Thyroid gland (tissue), 4 donors: ENCODE measurements around the gene FAM47A. TPM values are rescaled to one million over a fixed set of nuclear protein-coding genes. Genes with fewer than 3 reads are reported as not detected.

Experiments used
- DNase-seq, 2 donors: peaks; one replicate each; pipeline ENCODE4 v3.0.0-alpha.2; 2019
- H3K27ac ChIP-seq, 3 donors: fragments of 200-600 bp; sonication (generic); 1 replicate in 2 of 3; 2 replicates in 1 of 3; pipeline ENCODE4 v1.5.1; 2016 to 2019; ENCODE audit warnings: mild to moderate bottlenecking in 1 of 3, moderate library complexity in 1 of 3
- H3K27me3 ChIP-seq: fragments of 200-600 bp; sonication (generic); one replicate; pipeline ENCODE4 v1.5.1; 2019
- H3K36me3 ChIP-seq, 2 donors: fragments of 200-600 bp; sonication (generic); one replicate each; pipeline ENCODE4 v1.5.1; 2016 to 2019
- H3K4me1 ChIP-seq, 2 donors: fragments of 200-600 bp; sonication (generic); one replicate each; pipeline ENCODE4 v1.5.1; 2017 to 2019
- H3K4me3 ChIP-seq, 3 donors: fragments of 200-600 bp; sonication (generic); replicated peaks in 1 of 3; 1 replicate in 2 of 3; 2 replicates in 1 of 3; pipeline ENCODE4 v1.5.1; 2016; ENCODE audit warnings: mild to moderate bottlenecking in 1 of 3
- H3K9me3 ChIP-seq: fragments of 200-600 bp; sonication (generic); one replicate; pipeline ENCODE4 v1.5.1; 2017
- CTCF ChIP-seq, 6 experiments: fragments of 200-600 bp in 3 of 6; fragments of 450-650 bp in 3 of 6; sonication (generic) in 3 of 6; IDR thresholded peaks; one replicate each; pipeline ENCODE4 v1.5.1; 2016 to 2019; ENCODE audit warnings: antibody characterized with exemption in 6 of 6, mild to moderate bottlenecking in 2 of 6, inconsistent platforms in 1 of 6, moderate library complexity in 1 of 6
- POLR2A ChIP-seq, 2 donors: fragments of 450-650 bp; IDR thresholded peaks; one replicate each; pipeline ENCODE4 v1.6.1; 2017; ENCODE audit warnings: antibody characterized with exemption in 2 of 2, mild to moderate bottlenecking in 2 of 2, moderate library complexity in 1 of 2
- WGBS, 2 donors: methylation state at CpG; one replicate each; pipeline ENCODE4 v1.1.5; 2017; 5-methylcytosine and 5-hydroxymethylcytosine counted together
- intact Hi-C: fragments of 100-400 bp; cut with DNase I; formaldehyde crosslinking; loops from one replicate; pipeline ENCODE4 v1.15.1; 2023
- total RNA-seq, 4 donors: library from RNA; depleted of rRNA; stranded (reverse); fragments of >200 nt; gene quantifications; one replicate each; pipeline ENCODE4 v1.2.3, GENCODE V29; 2016

The FAM47A gene
- total RNA-seq, 4 donors from 2014 or later = 0.11 TPM; not detected in 3

- Histone ChIP-seq H3K27ac (no peak overlapping the region), H3K36me3 (no peaks in the 10 kb centered on the region), H3K27me3 (no peaks in the 10 kb centered on the region), H3K4me1 (no peaks in the 10 kb centered on the region), H3K9me3 (no peaks in the 10 kb centered on the region), H3K4me3 (no peak overlapping the region)
- WGBS, 2 donors = 95 to 100% methylated on average over 2 to 14 of the region's 41 CpGs
- TF ChIP-seq POLR2A (IDR thresholded peaks at IDR 0.05) = no peak
- TF ChIP-seq CTCF (IDR thresholded peaks at IDR 0.05) = no peak
- DNase-seq = no peak
- intact Hi-C loops = no loop called here
Observed at GRCh38 chrX:34130980-34131744, 952 bp downstream of the FAM47A start.

GRCh38 chrX:34130501-34130900 is 1.6 kb downstream of the FAM47A start:
- WGBS, 2 donors = 95 to 98% methylated on average over 18 to 23 of the region's 29 CpGs
- TF ChIP-seq POLR2A (IDR thresholded peaks at IDR 0.05) (no peak), CTCF (IDR thresholded peaks at IDR 0.05) (no peak)
- Histone ChIP-seq H3K4me1 (no peaks in the 10 kb centered on the region), H3K36me3 (no peaks in the 10 kb centered on the region), H3K27me3 (no peaks in the 10 kb centered on the region), H3K27ac (no peak overlapping the region), H3K9me3 (no peaks in the 10 kb centered on the region), H3K4me3 (no peak overlapping the region)
- intact Hi-C loops = no loop called here
- DNase-seq = no peak

GRCh38 chrX:34126011-34126410 is 6.1 kb downstream of the FAM47A start:
- WGBS, 2 donors = 100% methylated on average over 1 of the region's 5 CpGs; no CpG with 5 or more reads in 1 of the 2 donors
- Histone ChIP-seq H3K36me3 (no peaks in the 10 kb centered on the region), H3K9me3 (no peaks in the 10 kb centered on the region), H3K27me3 (no peaks in the 10 kb centered on the region), H3K27ac (no peak overlapping the region), H3K4me1 (no peaks in the 10 kb centered on the region), H3K4me3 (no peak overlapping the region)
- TF ChIP-seq POLR2A (IDR thresholded peaks at IDR 0.05) (no peak), CTCF (IDR thresholded peaks at IDR 0.05) (no peak)
- DNase-seq = no peak
- intact Hi-C loops = no loop called here

- no peaks in the 10 kb centered on the region for H3K9me3 ChIP-seq
- no peak for DNase-seq
- WGBS, 2 donors = 43 to 48% methylated on average over 2 of the region's 2 CpGs
- no peak for TF ChIP-seq POLR2A (IDR thresholded peaks at IDR 0.05)
- no peak for TF ChIP-seq CTCF (IDR thresholded peaks at IDR 0.05)
- intact Hi-C loops = no loop called here
- H3K4me3 ChIP-seq = no peak overlapping the region
- H3K4me1 ChIP-seq = no peaks in the 10 kb centered on the region
- no peak overlapping the region for H3K27ac ChIP-seq
- no peaks in the 10 kb centered on the region for H3K36me3 ChIP-seq
- H3K27me3 ChIP-seq = no peaks in the 10 kb centered on the region
Observed at GRCh38 chrX:34119122-34119521, 13.0 kb downstream of the FAM47A start.

- no peak for DNase-seq
- intact Hi-C loops = no loop called here
- Histone ChIP-seq H3K4me3 (no peak overlapping the region), H3K27me3 (no peaks in the 10 kb centered on the region), H3K9me3 (no peaks in the 10 kb centered on the region), H3K4me1 (no peaks in the 10 kb centered on the region), H3K27ac (no peak overlapping the region), H3K36me3 (no peaks in the 10 kb centered on the region)
- TF ChIP-seq POLR2A (IDR thresholded peaks at IDR 0.05) (no peak), CTCF (IDR thresholded peaks at IDR 0.05) (no peak)
- WGBS, 2 donors = 84 to 97% methylated on average over 1 of the region's 1 CpG
Observed at GRCh38 chrX:34112459-34112858, 19.7 kb downstream of the FAM47A start.
